HCT116 (cell line): ENCODE measurements around the gene CMIP. TPM values are rescaled to one million over a fixed set of nuclear protein-coding genes. Genes with fewer than 3 reads are reported as not detected.
A peak's percentile ranks its signal among the peaks of the same experiment; 100 is the strongest.

Experiments
- ATAC-seq: fragments of 200-7000 bp; cut with Tn5 transposase; 2 replicates; pipeline ENCODE4 v1.9.1; 2020; ENCODE audit warnings: mild to moderate bottlenecking, moderate library complexity
- BruUV-seq: library from RNA; stranded (reverse); fragments of 400-500 nt; replicated peaks from 2 replicates; lab custom pipeline; 2021; lab: Mats Ljungman, UMichigan
- CTCF ChIA-PET: fragments of 300-600 bp; sonication (Branson Sonifier 250); formaldehyde crosslinking; loops from one replicate; lab custom pipeline; 2021; ENCODE audit warnings: antibody characterized with exemption; lab: Charles Lee
- POLR2A ChIA-PET: fragments of 300-600, 350-600 bp; sonication (Branson Sonifier 250); formaldehyde crosslinking; loops from one replicate; lab custom pipeline; 2021; ENCODE audit warnings: antibody characterized with exemption; lab: Charles Lee
- RAD21 ChIA-PET, 2 experiments: fragments of 300-600 bp; sonication (Branson Sonifier 250); formaldehyde crosslinking; loops; one replicate each; lab custom pipeline; 2023; ENCODE audit warnings: low total read pairs in 2 of 2; ENCODE audit not compliant: uncharacterized antibody in 2 of 2, unreplicated experiment in 2 of 2, low non-redundant PET in 1 of 2; lab: Charles Lee
- DNase-seq: peaks from one replicate; pipeline ENCODE4 v3.0.0-alpha.2; 2010; ENCODE audit warnings: low read depth, low spot score
- H2AFZ ChIP-seq: fragments of 200-600 bp; shearing (Covaris generic), sonication (generic); 2 replicates; pipeline ENCODE4 v1.6.1; 2017; ENCODE audit warnings: low read depth, mixed run types, mixed read lengths, antibody characterized with exemption, low read length; ENCODE audit not compliant: poor library complexity, severe bottlenecking
- H3K27ac ChIP-seq: 2 replicates; pipeline ENCODE4 v1.5.1; 2012; ENCODE audit warnings: low read depth, low read length
- H3K27me3 ChIP-seq: fragments of 200-600 bp; sonication (generic); 2 replicates; pipeline ENCODE4 v1.6.1; 2016; ENCODE audit warnings: mixed run types, low read length, mixed read lengths; ENCODE audit not compliant: insufficient read depth
- H3K36me3 ChIP-seq, 2 experiments: fragments of 200-500 bp in 1 of 2; fragments of 200-600 bp in 1 of 2; sonication (Bioruptor generic) in 1 of 2; sonication (generic) in 1 of 2; 2 replicates each; pipeline versions ENCODE4 v1.5.1 to v1.6.1; 2014 to 2016; ENCODE audit warnings: low read length in 2 of 2, inconsistent platforms in 1 of 2, mixed read lengths in 1 of 2, mixed run types in 1 of 2; ENCODE audit not compliant: insufficient read depth in 2 of 2, control insufficient read depth in 1 of 2
- H3K4me1 ChIP-seq, 2 experiments: fragments of 200-600 bp in 1 of 2; sonication (generic) in 1 of 2; 2 replicates each; pipeline versions ENCODE4 v1.5.1 to v1.6.1; 2012 to 2017; ENCODE audit warnings: low read length in 2 of 2, inconsistent platforms in 1 of 2, mild to moderate bottlenecking in 1 of 2, mixed read lengths in 1 of 2, mixed run types in 1 of 2, moderate library complexity in 1 of 2; ENCODE audit not compliant: insufficient read depth in 2 of 2, control insufficient read depth in 1 of 2
- H3K4me2 ChIP-seq: fragments of 200-600 bp; sonication (generic); 2 replicates; pipeline ENCODE4 v1.6.1; 2017; ENCODE audit warnings: mixed run types, low read length, mixed read lengths
- H3K4me3 ChIP-seq, 2 experiments: fragments of 200-600 bp in 1 of 2; sonication (generic) in 1 of 2; replicated peaks in 1 of 2; 2 replicates each; pipeline ENCODE4 v1.5.1; 2011 to 2016; ENCODE audit warnings: low read length in 2 of 2, control low read depth in 1 of 2, low read depth in 1 of 2, mild to moderate bottlenecking in 1 of 2, mixed read lengths in 1 of 2, mixed run types in 1 of 2
- H3K79me2 ChIP-seq: fragments of 200-600 bp; sonication (generic); 2 replicates; pipeline ENCODE4 v1.6.1; 2017; ENCODE audit warnings: mild to moderate bottlenecking, mixed run types, low read length, moderate library complexity, mixed read lengths; ENCODE audit not compliant: insufficient read depth
- H3K9ac ChIP-seq: fragments of 200-600 bp; sonication (generic); 2 replicates; pipeline ENCODE4 v1.6.1; 2016; ENCODE audit warnings: low read length, mixed read lengths
- H3K9me2 ChIP-seq: fragments of 200-600 bp; sonication (generic), shearing (Covaris generic); 2 replicates; pipeline ENCODE4 v1.6.1; 2017; ENCODE audit warnings: mixed run types, mild to moderate bottlenecking, moderate library complexity; ENCODE audit not compliant: insufficient read depth
- H3K9me3 ChIP-seq, 2 experiments: fragments of 200-500 bp in 1 of 2; fragments of 200-600 bp in 1 of 2; sonication (Bioruptor generic) in 1 of 2; sonication (generic) in 1 of 2; 2 replicates each; pipeline ENCODE4 v1.6.1; 2014 to 2017; ENCODE audit warnings: low read length in 2 of 2, mixed read lengths in 2 of 2, inconsistent platforms in 1 of 2, low read depth in 1 of 2, mild to moderate bottlenecking in 1 of 2, mixed run types in 1 of 2, moderate library complexity in 1 of 2; ENCODE audit not compliant: control insufficient read depth in 1 of 2, insufficient read depth in 1 of 2
- H4K20me1 ChIP-seq: fragments of 200-600 bp; sonication (generic), shearing (Covaris generic); 2 replicates; pipeline ENCODE4 v1.6.1; 2017; ENCODE audit warnings: mixed run types, mild to moderate bottlenecking, moderate library complexity; ENCODE audit not compliant: insufficient read depth
- CBX3 ChIP-seq: IDR thresholded peaks from 2 replicates; pipeline ENCODE4 v1.6.1; 2012; ENCODE audit warnings: low read depth
- CEBPB ChIP-seq: IDR thresholded peaks from 2 replicates; pipeline ENCODE4 v1.6.1; 2012; ENCODE audit warnings: low read depth
- EGR1 ChIP-seq: IDR thresholded peaks from 2 replicates; pipeline ENCODE4 v1.6.1; 2012; ENCODE audit warnings: low read depth
- ELF1 ChIP-seq: IDR thresholded peaks from 2 replicates; pipeline ENCODE4 v1.6.1; 2012; ENCODE audit warnings: low read depth, borderline replicate concordance
- EZH2 ChIP-seq: fragments of 200-600 bp; sonication (generic); IDR thresholded peaks from 2 replicates; pipeline ENCODE4 v1.6.1; 2017; ENCODE audit warnings: antibody characterized with exemption, mixed run types
- EZH2phosphoT487 ChIP-seq: fragments of 200-600 bp; IDR thresholded peaks from 2 replicates; pipeline ENCODE4 v1.6.1; 2018; ENCODE audit warnings: antibody characterized with exemption, borderline replicate concordance
- FOSL1 ChIP-seq: IDR thresholded peaks from 2 replicates; pipeline ENCODE4 v1.6.1; 2012; ENCODE audit warnings: low read depth
- POLR2AphosphoS5 ChIP-seq: IDR thresholded peaks from 2 replicates; pipeline ENCODE4 v1.6.1; 2011; ENCODE audit warnings: mild to moderate bottlenecking, low read depth, low read length, moderate library complexity
- ZFX ChIP-seq: fragments of 450-650 bp; IDR thresholded peaks from 2 replicates; pipeline ENCODE4 v1.6.1; 2017
- intact Hi-C: fragments of 100-400 bp; cut with micrococcal nuclease; formaldehyde crosslinking; loops from 2 replicates; pipeline ENCODE4 v1.10.0; 2022
- total RNA-seq: library from RNA; stranded (reverse); gene quantifications from one replicate; pipeline ENCODE4 v1.2.1, GENCODE V29; 2021; ENCODE audit not compliant: unreplicated experiment
- TF ChIP-seq, protein P1 (sequence below): IDR thresholded peaks from 2 replicates; pipeline ENCODE4 v1.6.1; 2011; ENCODE audit warnings: mild to moderate bottlenecking, low read length, moderate library complexity; ENCODE audit not compliant: insufficient replicate concordance; ENCODE audit errors: extremely low read depth
- TF ChIP-seq, protein P2 (sequence below): IDR thresholded peaks from 2 replicates; pipeline ENCODE4 v1.6.1; 2012
- TF ChIP-seq, protein P3 (sequence below): IDR thresholded peaks from 2 replicates; pipeline ENCODE4 v1.6.1; 2012; ENCODE audit warnings: low read depth

The CMIP gene
- total RNA-seq, 1 experiment from 2014 or later = 64.6 TPM

DNA sequence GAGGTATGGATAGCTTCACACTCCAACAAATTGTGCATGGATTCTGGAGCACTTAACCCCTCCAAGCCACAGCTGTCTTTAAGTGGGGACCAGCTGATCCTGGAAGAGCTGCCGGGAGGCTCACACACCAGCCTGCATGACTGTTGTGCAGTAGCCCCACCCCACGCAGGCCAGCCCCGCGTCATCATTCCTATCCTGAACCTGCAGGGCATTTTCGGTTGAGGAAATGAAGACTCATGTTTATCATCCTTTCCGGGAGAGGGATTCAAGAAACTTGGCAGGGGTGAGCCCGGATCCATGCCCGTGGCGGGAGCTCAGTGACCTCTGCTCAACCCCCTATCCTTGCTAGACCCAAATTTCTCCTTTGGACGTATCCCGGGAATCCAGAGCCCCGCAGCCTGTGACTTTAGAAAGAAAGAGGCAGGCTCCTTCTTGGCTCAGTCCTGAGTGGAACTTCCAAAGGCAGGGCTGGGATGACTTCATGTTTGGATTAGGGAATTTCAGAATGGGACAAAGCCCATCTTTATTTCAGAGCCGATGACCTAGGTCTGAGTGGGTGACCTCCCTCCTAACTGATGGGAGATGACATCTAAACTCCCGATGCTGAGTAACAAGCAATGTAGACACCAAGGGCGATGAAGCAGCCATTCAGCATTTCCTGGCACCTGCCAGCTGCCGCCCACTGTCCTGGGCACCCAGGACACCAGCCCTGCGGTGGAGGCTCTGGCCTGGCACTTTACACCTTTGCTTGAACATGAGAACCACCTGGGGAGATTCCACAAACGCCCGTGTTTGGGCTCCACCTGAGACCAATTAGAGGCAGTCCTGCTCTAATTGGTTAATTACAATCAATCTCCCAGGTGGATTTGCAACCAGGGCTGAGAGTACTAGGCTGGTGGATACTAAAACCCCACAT lies 43.3 kb upstream of the CMIP start:
- no peaks in the 10 kb centered on the region for H3K79me2 ChIP-seq
- H3K4me1 ChIP-seq = peaks cover 38 to 57% of the 10 kb centered on the region in 2 experiments
- peak overlapping the region; percentile 45 to 50 for H3K4me3 ChIP-seq
- H2AFZ ChIP-seq = peak overlapping the region; percentile 14
- peak overlapping the region; percentile 40 for H3K27ac ChIP-seq
- no peaks in the 10 kb centered on the region for H3K9me2 ChIP-seq
- intact Hi-C loops = no loop called here
- ChIA-PET POLR2A (interaction anchor here (1.2 kb wide), 1 partner anchor 18 kb away, joined by 3 read pairs; no protein-coding TSS in a partner anchor), CTCF (interaction anchor here (0.7 to 2.2 kb wide), 6 partner anchors 8 to 336 kb away, joined by 3 to 5 read pairs (median 4); no protein-coding TSS in a partner anchor), RAD21 (no interaction called here)
- peak overlapping the region; percentile 63 for H3K9ac ChIP-seq
- no peak for TF ChIP-seq EZH2
- peak; percentile 70 for TF ChIP-seq POLR2AphosphoS5
- TF ChIP-seq EGR1 = no peak
- H3K36me3 ChIP-seq = no peaks in the 10 kb centered on the region
- no peaks in the 10 kb centered on the region for H4K20me1 ChIP-seq
- ATAC-seq (peak; percentile 43), DNase-seq (peak; percentile 66)
- TSS peak; percentile 93 for BruUV-seq
- peak overlapping the region; percentile 70 for H3K4me2 ChIP-seq
- H3K27me3 ChIP-seq = no peaks in the 10 kb centered on the region
- H3K9me3 ChIP-seq = no peaks in the 10 kb centered on the region

GRCh38 chr16:81403208-81403600 lies 41.4 kb upstream of the CMIP start:
- Histone ChIP-seq H3K4me1 (peaks cover 52 to 76% of the 10 kb centered on the region in 2 experiments), H3K4me2 (peak overlapping the region; percentile 75), H3K27me3 (no peaks in the 10 kb centered on the region), H3K9me2 (no peaks in the 10 kb centered on the region), H3K9me3 (no peaks in the 10 kb centered on the region), H3K4me3 (peak overlapping the region in 1 of 2 experiments; percentile 30; a peak in 2 of 4 replicates), H2AFZ (no peak overlapping the region), H3K36me3 (no peaks in the 10 kb centered on the region), H3K27ac (no peak overlapping the region), H3K9ac (peak overlapping the region; percentile 59), H4K20me1 (no peaks in the 10 kb centered on the region), H3K79me2 (no peaks in the 10 kb centered on the region)
- RAD21 ChIA-PET = interaction anchor here in 1 of 2 experiments (1.3 kb wide), 1 partner anchor 184 kb away, joined by 3 read pairs; no protein-coding TSS in a partner anchor
- intact Hi-C loops = loop anchor here (1.0 kb wide), 5 partner anchors 183 to 335 kb away; no protein-coding TSS in a partner anchor
- POLR2A ChIA-PET = no interaction called here
- CTCF ChIA-PET = interaction anchor here (0.7 to 2.5 kb wide), 9 partner anchors 18 to 321 kb away, joined by 3 to 14 read pairs (median 4); no protein-coding TSS in a partner anchor
- ATAC-seq (no peak), DNase-seq (no peak)
- no TSS peak for BruUV-seq
- TF ChIP-seq ZFX = no peak
- no peak for TF ChIP-seq CEBPB
- TF ChIP-seq, protein P1, sequence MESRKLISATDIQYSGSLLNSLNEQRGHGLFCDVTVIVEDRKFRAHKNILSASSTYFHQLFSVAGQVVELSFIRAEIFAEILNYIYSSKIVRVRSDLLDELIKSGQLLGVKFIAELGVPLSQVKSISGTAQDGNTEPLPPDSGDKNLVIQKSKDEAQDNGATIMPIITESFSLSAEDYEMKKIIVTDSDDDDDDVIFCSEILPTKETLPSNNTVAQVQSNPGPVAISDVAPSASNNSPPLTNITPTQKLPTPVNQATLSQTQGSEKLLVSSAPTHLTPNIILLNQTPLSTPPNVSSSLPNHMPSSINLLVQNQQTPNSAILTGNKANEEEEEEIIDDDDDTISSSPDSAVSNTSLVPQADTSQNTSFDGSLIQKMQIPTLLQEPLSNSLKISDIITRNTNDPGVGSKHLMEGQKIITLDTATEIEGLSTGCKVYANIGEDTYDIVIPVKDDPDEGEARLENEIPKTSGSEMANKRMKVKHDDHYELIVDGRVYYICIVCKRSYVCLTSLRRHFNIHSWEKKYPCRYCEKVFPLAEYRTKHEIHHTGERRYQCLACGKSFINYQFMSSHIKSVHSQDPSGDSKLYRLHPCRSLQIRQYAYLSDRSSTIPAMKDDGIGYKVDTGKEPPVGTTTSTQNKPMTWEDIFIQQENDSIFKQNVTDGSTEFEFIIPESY = no peak
- TF ChIP-seq, protein P2, sequence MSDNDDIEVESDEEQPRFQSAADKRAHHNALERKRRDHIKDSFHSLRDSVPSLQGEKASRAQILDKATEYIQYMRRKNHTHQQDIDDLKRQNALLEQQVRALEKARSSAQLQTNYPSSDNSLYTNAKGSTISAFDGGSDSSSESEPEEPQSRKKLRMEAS = no peak
- TF ChIP-seq FOSL1 = no peak
- TF ChIP-seq EGR1 = no peak
- TF ChIP-seq CBX3 = no peak
- TF ChIP-seq, protein P3, sequence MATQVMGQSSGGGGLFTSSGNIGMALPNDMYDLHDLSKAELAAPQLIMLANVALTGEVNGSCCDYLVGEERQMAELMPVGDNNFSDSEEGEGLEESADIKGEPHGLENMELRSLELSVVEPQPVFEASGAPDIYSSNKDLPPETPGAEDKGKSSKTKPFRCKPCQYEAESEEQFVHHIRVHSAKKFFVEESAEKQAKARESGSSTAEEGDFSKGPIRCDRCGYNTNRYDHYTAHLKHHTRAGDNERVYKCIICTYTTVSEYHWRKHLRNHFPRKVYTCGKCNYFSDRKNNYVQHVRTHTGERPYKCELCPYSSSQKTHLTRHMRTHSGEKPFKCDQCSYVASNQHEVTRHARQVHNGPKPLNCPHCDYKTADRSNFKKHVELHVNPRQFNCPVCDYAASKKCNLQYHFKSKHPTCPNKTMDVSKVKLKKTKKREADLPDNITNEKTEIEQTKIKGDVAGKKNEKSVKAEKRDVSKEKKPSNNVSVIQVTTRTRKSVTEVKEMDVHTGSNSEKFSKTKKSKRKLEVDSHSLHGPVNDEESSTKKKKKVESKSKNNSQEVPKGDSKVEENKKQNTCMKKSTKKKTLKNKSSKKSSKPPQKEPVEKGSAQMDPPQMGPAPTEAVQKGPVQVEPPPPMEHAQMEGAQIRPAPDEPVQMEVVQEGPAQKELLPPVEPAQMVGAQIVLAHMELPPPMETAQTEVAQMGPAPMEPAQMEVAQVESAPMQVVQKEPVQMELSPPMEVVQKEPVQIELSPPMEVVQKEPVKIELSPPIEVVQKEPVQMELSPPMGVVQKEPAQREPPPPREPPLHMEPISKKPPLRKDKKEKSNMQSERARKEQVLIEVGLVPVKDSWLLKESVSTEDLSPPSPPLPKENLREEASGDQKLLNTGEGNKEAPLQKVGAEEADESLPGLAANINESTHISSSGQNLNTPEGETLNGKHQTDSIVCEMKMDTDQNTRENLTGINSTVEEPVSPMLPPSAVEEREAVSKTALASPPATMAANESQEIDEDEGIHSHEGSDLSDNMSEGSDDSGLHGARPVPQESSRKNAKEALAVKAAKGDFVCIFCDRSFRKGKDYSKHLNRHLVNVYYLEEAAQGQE = no peak
- TF ChIP-seq ELF1 = no peak
- TF ChIP-seq EZH2phosphoT487 = no peak
